Measurements from ENCODE around the gene NOXA1.

Gene NOXA1

DNA sequence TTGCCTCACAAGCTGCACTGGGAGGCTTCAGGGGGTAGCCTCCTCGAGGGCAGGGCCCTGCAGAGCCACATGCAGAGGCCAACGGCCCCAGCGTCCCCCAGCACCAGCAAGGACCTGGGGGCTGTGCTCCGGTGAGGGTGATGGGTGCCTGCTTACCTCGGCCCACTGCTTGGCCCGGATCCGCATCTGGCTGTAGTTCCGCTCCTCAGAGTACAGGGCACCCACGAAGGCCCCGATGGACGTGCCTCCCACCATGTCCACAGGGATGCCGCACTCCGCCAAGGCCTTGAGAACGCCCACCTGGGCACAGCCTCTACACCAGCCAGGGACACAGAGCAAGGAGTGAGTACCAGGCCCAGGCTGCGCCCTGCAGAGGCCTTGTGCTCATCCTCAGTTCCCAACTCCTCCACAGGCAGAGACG lies 44.0 kb downstream of the NOXA1 start:
- TF ChIP-seq, protein P1, sequence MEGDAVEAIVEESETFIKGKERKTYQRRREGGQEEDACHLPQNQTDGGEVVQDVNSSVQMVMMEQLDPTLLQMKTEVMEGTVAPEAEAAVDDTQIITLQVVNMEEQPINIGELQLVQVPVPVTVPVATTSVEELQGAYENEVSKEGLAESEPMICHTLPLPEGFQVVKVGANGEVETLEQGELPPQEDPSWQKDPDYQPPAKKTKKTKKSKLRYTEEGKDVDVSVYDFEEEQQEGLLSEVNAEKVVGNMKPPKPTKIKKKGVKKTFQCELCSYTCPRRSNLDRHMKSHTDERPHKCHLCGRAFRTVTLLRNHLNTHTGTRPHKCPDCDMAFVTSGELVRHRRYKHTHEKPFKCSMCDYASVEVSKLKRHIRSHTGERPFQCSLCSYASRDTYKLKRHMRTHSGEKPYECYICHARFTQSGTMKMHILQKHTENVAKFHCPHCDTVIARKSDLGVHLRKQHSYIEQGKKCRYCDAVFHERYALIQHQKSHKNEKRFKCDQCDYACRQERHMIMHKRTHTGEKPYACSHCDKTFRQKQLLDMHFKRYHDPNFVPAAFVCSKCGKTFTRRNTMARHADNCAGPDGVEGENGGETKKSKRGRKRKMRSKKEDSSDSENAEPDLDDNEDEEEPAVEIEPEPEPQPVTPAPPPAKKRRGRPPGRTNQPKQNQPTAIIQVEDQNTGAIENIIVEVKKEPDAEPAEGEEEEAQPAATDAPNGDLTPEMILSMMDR (IDR thresholded peaks at IDR 0.05; ENCODE audit: extremely low read depth, insufficient read depth, missing control alignments), result no peak
- DNase-seq (ENCODE audit: low spot score), result no peak
- in situ Hi-C loops (cut with MboI; ENCODE audit: low pct_unique_long_range_greater_than_20kb, low sequenced_read_pairs, unreplicated experiment), result no loop called here

DNA sequence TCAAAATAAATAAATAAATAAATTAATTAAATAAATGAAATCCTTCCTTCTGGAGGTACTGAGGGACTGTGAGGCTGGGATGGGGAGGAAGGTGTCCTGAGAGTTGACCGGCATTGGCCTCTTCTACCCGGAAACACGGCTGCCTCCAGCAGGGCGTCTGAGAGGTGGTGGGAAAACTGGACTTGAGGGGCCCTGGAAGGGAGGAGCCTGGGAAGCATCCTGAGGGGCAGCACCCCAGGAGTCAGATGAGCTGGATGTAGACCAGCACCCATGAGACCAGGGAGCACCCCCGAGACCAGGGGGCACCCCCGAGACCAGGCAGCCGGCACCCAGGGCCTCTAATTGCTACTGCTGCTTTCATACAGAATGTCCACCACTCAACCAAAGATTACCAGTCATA lies 44.7 kb downstream of the NOXA1 start:
- in situ Hi-C loops (cut with MboI; ENCODE audit: low pct_unique_long_range_greater_than_20kb, low sequenced_read_pairs, unreplicated experiment), result no loop called here
- TF ChIP-seq, protein P1 (IDR thresholded peaks at IDR 0.05; ENCODE audit: extremely low read depth, insufficient read depth, missing control alignments), result no peak
- no peak for DNase-seq (ENCODE audit: low spot score)

GRCh38 chr9:137470785-137471184 lies 47.6 kb downstream of the NOXA1 start:
- TF ChIP-seq, protein P1 (IDR thresholded peaks at IDR 0.05; ENCODE audit: extremely low read depth, insufficient read depth, missing control alignments), result no peak
- no peak for DNase-seq (ENCODE audit: low spot score)
- in situ Hi-C loops (cut with MboI; ENCODE audit: low pct_unique_long_range_greater_than_20kb, low sequenced_read_pairs, unreplicated experiment), result no loop called here

DNA sequence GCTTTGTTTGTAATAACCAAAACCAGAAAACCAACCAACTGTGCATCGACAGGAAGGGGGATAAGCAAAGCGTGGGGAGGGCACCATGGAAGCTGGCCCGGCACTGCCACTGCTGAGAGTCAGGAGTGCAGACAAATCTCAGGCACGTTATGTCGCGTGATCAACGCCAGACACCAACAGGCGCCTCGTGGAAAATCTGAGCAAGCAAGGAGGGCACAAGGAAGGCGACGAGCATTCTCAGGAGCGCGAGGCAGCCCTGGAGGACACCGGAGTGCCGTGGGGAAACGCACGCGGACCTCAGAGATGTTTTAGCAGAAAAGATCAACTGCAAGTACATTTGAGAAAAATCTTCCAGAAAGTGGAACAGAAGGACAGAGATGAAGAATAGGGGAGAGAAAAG lies 51.1 kb downstream of the NOXA1 start:
- DNase-seq (ENCODE audit: low spot score), result no peak
- in situ Hi-C loops (cut with MboI; ENCODE audit: low pct_unique_long_range_greater_than_20kb, low sequenced_read_pairs, unreplicated experiment), result no loop called here
- TF ChIP-seq, protein P1 (IDR thresholded peaks at IDR 0.05; ENCODE audit: extremely low read depth, insufficient read depth, missing control alignments), result no peak

DNA sequence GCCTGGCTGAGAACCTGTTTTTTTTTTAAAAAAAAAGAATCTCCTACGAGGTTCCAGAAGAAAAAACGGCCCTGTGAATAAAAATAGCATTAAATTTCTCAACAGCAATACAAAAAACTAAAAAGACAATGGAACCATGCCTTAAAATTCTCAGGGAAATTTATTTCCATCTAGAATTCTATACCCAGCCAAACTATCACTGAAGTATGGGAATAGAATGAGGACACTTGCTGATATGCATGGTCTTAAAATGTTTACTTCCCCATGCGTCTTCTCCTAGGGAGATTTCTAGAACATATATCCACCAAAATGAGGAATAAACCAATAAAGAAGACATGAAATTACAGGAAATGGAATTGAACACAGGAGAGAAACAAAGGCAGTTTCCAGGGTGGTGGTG lies 52.5 kb downstream of the NOXA1 start:
- no peak for DNase-seq (ENCODE audit: low spot score)
- TF ChIP-seq, protein P1 (IDR thresholded peaks at IDR 0.05; ENCODE audit: extremely low read depth, insufficient read depth, missing control alignments), result no peak
- in situ Hi-C loops (cut with MboI; ENCODE audit: low pct_unique_long_range_greater_than_20kb, low sequenced_read_pairs, unreplicated experiment), result no loop called here

DNA sequence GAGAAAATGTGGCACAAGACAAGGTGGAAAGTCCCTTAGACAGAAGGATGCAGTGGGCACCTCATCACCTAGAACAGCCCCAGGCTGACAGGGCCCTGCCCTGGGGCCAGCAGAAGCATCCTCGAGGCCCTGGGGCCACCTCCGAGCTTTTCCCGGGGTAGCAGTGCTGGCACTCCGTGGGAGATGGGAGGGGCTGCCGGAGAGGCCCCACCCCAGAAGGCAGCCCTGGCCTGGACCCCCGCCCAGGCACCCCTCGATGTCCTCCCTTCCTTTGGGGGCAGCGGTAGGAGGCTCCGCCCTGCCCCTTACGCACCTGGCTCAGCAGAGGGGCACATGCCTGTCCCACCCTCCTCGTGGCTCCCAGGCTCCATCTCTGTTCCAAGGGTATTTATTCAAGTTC lies 53.7 kb downstream of the NOXA1 start:
- in situ Hi-C loops (cut with MboI; ENCODE audit: low pct_unique_long_range_greater_than_20kb, low sequenced_read_pairs, unreplicated experiment), result no loop called here
- DNase-seq (ENCODE audit: low spot score), result no peak
- TF ChIP-seq, protein P1 (IDR thresholded peaks at IDR 0.05; ENCODE audit: extremely low read depth, insufficient read depth, missing control alignments), result no peak

Measured in GM13977 (cell line).